Measurements from ENCODE around the gene PSMB3. TPM values are rescaled to one million over a fixed set of nuclear protein-coding genes. Genes with fewer than 3 reads are reported as not detected.

PSMB3 gene
- total and polyA plus RNA-seq, 3 donors from 2014 or later: 111 to 144 (median 113) TPM

GRCh38 chr17:38729886-38730525 is 22.5 kb upstream of the PSMB3 start, which contains the start of gene CISD3:
Gene CISD3, plus strand, starts transcription at chr17:38730341. Its CDS starts 18 bp downstream, at chr17:38730359.
- Histone ChIP-seq H3K36me3 (ENCODE audit: low read depth, missing control alignments) (no peaks in the 10 kb centered on the region), H3K9me3 (no peaks in the 10 kb centered on the region), H3K27me3 (no peaks in the 10 kb centered on the region), H3K4me1 (peaks cover 53% of the 10 kb centered on the region), H3K27ac (peak within 1 kb of the TSS; percentile 81 to 89), H3K4me3 (peak within 1 kb of the TSS; percentile 74 to 77)
- WGBS, 2 donors: 0% methylated on average over 12 to 40 of the region's 92 CpGs
- intact Hi-C loops (cut with DNase I; ENCODE audit: low total_unique reads): loop anchor here (5.0 kb wide), 1 partner anchor 53 kb away; no protein-coding TSS in a partner anchor
- peak; percentile 84 for DNase-seq
- peak; percentile 70 to 95 (median 92) for TF ChIP-seq CTCF (IDR thresholded peaks at IDR 0.05)
- no peak for TF ChIP-seq POLR2A (IDR thresholded peaks at IDR 0.05)

- peak; percentile 90 for DNase-seq
- Histone ChIP-seq H3K9me3 (no peaks in the 10 kb centered on the region), H3K27me3 (no peaks in the 10 kb centered on the region), H3K4me3 (peak overlapping the region; percentile 74 to 77), H3K27ac (peak overlapping the region; percentile 75 to 89), H3K36me3 (ENCODE audit: low read depth, missing control alignments) (no peaks in the 10 kb centered on the region), H3K4me1 (peaks cover 59% of the 10 kb centered on the region)
- WGBS, 2 donors: 1 to 17% methylated on average over 17 to 27 of the region's 27 CpGs
- intact Hi-C loops (cut with DNase I; ENCODE audit: low total_unique reads): loop anchor here (5.0 kb wide), 1 partner anchor 53 kb away; no protein-coding TSS in a partner anchor
- TF ChIP-seq CTCF (IDR thresholded peaks at IDR 0.05): no peak
- no peak for TF ChIP-seq POLR2A (IDR thresholded peaks at IDR 0.05)
Observed at GRCh38 chr17:38730526-38731379, 21.8 kb upstream of the PSMB3 start.

- Histone ChIP-seq H3K36me3 (ENCODE audit: low read depth, missing control alignments) (no peaks in the 10 kb centered on the region), H3K4me3 (no peak overlapping the region), H3K9me3 (no peaks in the 10 kb centered on the region), H3K4me1 (peaks cover 65% of the 10 kb centered on the region), H3K27ac (peak overlapping the region; percentile 39 to 89), H3K27me3 (no peaks in the 10 kb centered on the region)
- TF ChIP-seq CTCF (IDR thresholded peaks at IDR 0.05) (no peak), POLR2A (IDR thresholded peaks at IDR 0.05) (no peak)
- WGBS, 2 donors: 68 to 85% methylated on average over 5 to 8 of the region's 8 CpGs
- no peak for DNase-seq
- intact Hi-C loops (cut with DNase I; ENCODE audit: low total_unique reads): loop anchor here (5.0 kb wide), 1 partner anchor 54 kb away; no protein-coding TSS in a partner anchor
Observed at GRCh38 chr17:38731526-38732294, 20.8 kb upstream of the PSMB3 start.

GRCh38 chr17:38732376-38733281 is 19.9 kb upstream of the PSMB3 start:
- H3K4me3 ChIP-seq: no peak overlapping the region
- no peaks in the 10 kb centered on the region for H3K9me3 ChIP-seq
- WGBS, 2 donors: 61 to 77% methylated on average over 6 to 7 of the region's 7 CpGs
- TF ChIP-seq POLR2A (IDR thresholded peaks at IDR 0.05) (no peak), CTCF (IDR thresholded peaks at IDR 0.05) (no peak)
- intact Hi-C loops (cut with DNase I; ENCODE audit: low total_unique reads): loop anchor here (5.0 kb wide), 1 partner anchor 55 kb away; no protein-coding TSS in a partner anchor
- H3K4me1 ChIP-seq: peaks cover 62% of the 10 kb centered on the region
- H3K36me3 ChIP-seq (ENCODE audit: low read depth, missing control alignments): no peaks in the 10 kb centered on the region
- DNase-seq: peak; percentile 70
- no peaks in the 10 kb centered on the region for H3K27me3 ChIP-seq
- H3K27ac ChIP-seq: peak overlapping the region in 1 of 2 donors; percentile 89
